ENCODE data around the gene SAXO1.

- TF ChIP-seq, protein P1, sequence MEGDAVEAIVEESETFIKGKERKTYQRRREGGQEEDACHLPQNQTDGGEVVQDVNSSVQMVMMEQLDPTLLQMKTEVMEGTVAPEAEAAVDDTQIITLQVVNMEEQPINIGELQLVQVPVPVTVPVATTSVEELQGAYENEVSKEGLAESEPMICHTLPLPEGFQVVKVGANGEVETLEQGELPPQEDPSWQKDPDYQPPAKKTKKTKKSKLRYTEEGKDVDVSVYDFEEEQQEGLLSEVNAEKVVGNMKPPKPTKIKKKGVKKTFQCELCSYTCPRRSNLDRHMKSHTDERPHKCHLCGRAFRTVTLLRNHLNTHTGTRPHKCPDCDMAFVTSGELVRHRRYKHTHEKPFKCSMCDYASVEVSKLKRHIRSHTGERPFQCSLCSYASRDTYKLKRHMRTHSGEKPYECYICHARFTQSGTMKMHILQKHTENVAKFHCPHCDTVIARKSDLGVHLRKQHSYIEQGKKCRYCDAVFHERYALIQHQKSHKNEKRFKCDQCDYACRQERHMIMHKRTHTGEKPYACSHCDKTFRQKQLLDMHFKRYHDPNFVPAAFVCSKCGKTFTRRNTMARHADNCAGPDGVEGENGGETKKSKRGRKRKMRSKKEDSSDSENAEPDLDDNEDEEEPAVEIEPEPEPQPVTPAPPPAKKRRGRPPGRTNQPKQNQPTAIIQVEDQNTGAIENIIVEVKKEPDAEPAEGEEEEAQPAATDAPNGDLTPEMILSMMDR (IDR thresholded peaks at IDR 0.05; ENCODE audit: low read depth, low read length), result no peak
- no peak for TF ChIP-seq EZH2phosphoT487 (IDR thresholded peaks at IDR 0.05; ENCODE audit: low read depth)
These were observed 54.8 kb downstream of the SAXO1 start for GRCh38 chr9:18978188-18978587.

Data from OCI-LY3 (cell line).